IPS-NIHi7 (cell line): Measurements from ENCODE around the gene CCL8.
"Not testable (repeated sequence)": the region's sequence is repeated elsewhere in the genome, so short reads cannot be mapped to it uniquely, and the experiment has no call there.

Experiments used
- DNase-seq: peaks from one replicate; pipeline ENCODE4 v3.0.0; 2012; ENCODE audit warnings: mixed read lengths; ENCODE audit errors: extremely low spot score

Gene CCL8

GRCh38 chr17:34314279-34314678 lies 5.0 kb upstream of the CCL8 start:
- no peak for DNase-seq

GRCh38 chr17:34318474-34318873 lies 761 bp upstream of the CCL8 start:
- peak; percentile 64 for DNase-seq

- DNase-seq = no peak
Observed at GRCh38 chr17:34321964-34322363, 2.7 kb downstream of the CCL8 start.

GRCh38 chr17:34327580-34327979 lies 8.3 kb downstream of the CCL8 start:
- not testable (repeated sequence) for DNase-seq

- DNase-seq = no peak
Observed at GRCh38 chr17:34337701-34338100, 18.5 kb downstream of the CCL8 start.

- DNase-seq = no peak
Observed at GRCh38 chr17:34339138-34339770, 20.0 kb downstream of the CCL8 start.

- DNase-seq = no peak
Observed at GRCh38 chr17:34341916-34342315, 22.7 kb downstream of the CCL8 start.

- no peak for DNase-seq
Observed at GRCh38 chr17:34347063-34347462, 27.8 kb downstream of the CCL8 start.

GRCh38 chr17:34349751-34350150 lies 30.5 kb downstream of the CCL8 start:
- DNase-seq = no peak

- no peak for DNase-seq
Observed at GRCh38 chr17:34351096-34351495, 31.9 kb downstream of the CCL8 start.

GRCh38 chr17:34352191-34352590 lies 33.0 kb downstream of the CCL8 start:
- no peak for DNase-seq

- DNase-seq = no peak
Observed at GRCh38 chr17:34354637-34355036, 35.4 kb downstream of the CCL8 start.

GRCh38 chr17:34356194-34356593 lies 37.0 kb downstream of the CCL8 start, which contains the start of gene CCL13:
CCL13 (plus strand) TSS chr17:34356480; CDS start chr17:34356527, 47 bp downstream.
- no peak for DNase-seq

- DNase-seq = peak; percentile 59
Observed at GRCh38 chr17:34357398-34357797, 38.2 kb downstream of the CCL8 start.

GRCh38 chr17:34358631-34359030 lies 39.4 kb downstream of the CCL8 start:
- DNase-seq = no peak

GRCh38 chr17:34360601-34361270 lies 41.5 kb downstream of the CCL8 start:
- DNase-seq = no peak

- peak; percentile 93 for DNase-seq
Observed at GRCh38 chr17:34361478-34362061, 42.3 kb downstream of the CCL8 start.

- DNase-seq = no peak
Observed at GRCh38 chr17:34363183-34363661, 44.0 kb downstream of the CCL8 start, which contains the start of gene CCL1. CCL1 (minus strand) TSS chr17:34363233; CDS start chr17:34363161, 72 bp downstream.

- DNase-seq = no peak
Observed at GRCh38 chr17:34364751-34365150, 45.5 kb downstream of the CCL8 start.

- DNase-seq = no peak
Observed at GRCh38 chr17:34365340-34365739, 46.1 kb downstream of the CCL8 start.

GRCh38 chr17:34366010-34366409 lies 46.8 kb downstream of the CCL8 start:
- DNase-seq = no peak

GRCh38 chr17:34366529-34367107 lies 47.4 kb downstream of the CCL8 start:
- DNase-seq = no peak
